HL-60 (cell line): ENCODE data around the gene PTPN3.

Source experiments
- CTCF ChIP-seq: IDR thresholded peaks from one replicate; pipeline ENCODE4 v1.5.1; 2011; ENCODE audit warnings: low read length, control low read depth, inconsistent platforms; ENCODE audit not compliant: insufficient read depth
- GABPA ChIP-seq: IDR thresholded peaks from 2 replicates; pipeline ENCODE4 v1.6.1; 2012; ENCODE audit warnings: low read depth
- POLR2AphosphoS5 ChIP-seq: IDR thresholded peaks from 2 replicates; pipeline ENCODE4 v1.6.1; 2012; ENCODE audit warnings: low read depth
- TF ChIP-seq, protein P1 (sequence below): IDR thresholded peaks from 2 replicates; pipeline ENCODE4 v1.6.1; 2012; ENCODE audit warnings: low read depth; ENCODE audit not compliant: insufficient replicate concordance

DNA sequence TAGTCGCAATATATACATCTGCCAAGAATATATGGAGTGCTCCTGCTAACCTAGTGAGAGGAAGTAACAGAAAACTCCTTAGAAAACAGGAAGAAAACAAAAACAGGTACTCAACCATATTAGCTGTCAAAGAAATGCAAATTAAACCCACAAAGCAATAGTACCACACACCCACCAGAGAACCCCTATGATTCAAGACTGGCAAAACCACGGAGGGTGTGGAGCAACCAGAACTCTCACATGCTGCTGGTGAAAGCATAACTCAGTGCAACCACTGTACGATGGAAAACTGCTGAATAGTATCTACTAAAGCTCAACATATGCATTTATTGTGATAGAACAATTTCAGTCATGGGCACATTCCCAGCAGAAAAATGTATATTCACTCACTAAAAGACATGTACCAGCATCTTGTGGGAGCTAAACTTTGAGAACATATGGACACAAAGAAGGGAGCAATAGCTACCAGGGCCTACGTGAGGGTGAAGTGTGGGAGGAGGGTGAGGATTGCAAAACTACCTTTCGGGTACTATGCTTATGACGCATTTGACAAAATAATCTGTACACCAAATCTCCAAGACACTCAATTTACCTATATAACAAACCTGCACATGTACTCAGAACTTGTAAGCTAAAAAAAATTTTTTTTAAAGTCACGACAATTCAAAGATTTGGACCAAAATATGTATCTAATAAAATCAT lies 34.0 kb downstream of the PTPN3 start:
- no peak for TF ChIP-seq POLR2AphosphoS5
- TF ChIP-seq CTCF: no peak
- TF ChIP-seq GABPA: no peak
- TF ChIP-seq, protein P1, sequence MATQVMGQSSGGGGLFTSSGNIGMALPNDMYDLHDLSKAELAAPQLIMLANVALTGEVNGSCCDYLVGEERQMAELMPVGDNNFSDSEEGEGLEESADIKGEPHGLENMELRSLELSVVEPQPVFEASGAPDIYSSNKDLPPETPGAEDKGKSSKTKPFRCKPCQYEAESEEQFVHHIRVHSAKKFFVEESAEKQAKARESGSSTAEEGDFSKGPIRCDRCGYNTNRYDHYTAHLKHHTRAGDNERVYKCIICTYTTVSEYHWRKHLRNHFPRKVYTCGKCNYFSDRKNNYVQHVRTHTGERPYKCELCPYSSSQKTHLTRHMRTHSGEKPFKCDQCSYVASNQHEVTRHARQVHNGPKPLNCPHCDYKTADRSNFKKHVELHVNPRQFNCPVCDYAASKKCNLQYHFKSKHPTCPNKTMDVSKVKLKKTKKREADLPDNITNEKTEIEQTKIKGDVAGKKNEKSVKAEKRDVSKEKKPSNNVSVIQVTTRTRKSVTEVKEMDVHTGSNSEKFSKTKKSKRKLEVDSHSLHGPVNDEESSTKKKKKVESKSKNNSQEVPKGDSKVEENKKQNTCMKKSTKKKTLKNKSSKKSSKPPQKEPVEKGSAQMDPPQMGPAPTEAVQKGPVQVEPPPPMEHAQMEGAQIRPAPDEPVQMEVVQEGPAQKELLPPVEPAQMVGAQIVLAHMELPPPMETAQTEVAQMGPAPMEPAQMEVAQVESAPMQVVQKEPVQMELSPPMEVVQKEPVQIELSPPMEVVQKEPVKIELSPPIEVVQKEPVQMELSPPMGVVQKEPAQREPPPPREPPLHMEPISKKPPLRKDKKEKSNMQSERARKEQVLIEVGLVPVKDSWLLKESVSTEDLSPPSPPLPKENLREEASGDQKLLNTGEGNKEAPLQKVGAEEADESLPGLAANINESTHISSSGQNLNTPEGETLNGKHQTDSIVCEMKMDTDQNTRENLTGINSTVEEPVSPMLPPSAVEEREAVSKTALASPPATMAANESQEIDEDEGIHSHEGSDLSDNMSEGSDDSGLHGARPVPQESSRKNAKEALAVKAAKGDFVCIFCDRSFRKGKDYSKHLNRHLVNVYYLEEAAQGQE: no peak
